Raji (cell line): Measurements from ENCODE around the gene CS.

Experiments
- POLR2A ChIP-seq: IDR thresholded peaks from 2 replicates; pipeline ENCODE4 v1.6.1; 2011; ENCODE audit warnings: low read depth, low read length, control low read depth; ENCODE audit not compliant: insufficient read depth

The CS gene

DNA sequence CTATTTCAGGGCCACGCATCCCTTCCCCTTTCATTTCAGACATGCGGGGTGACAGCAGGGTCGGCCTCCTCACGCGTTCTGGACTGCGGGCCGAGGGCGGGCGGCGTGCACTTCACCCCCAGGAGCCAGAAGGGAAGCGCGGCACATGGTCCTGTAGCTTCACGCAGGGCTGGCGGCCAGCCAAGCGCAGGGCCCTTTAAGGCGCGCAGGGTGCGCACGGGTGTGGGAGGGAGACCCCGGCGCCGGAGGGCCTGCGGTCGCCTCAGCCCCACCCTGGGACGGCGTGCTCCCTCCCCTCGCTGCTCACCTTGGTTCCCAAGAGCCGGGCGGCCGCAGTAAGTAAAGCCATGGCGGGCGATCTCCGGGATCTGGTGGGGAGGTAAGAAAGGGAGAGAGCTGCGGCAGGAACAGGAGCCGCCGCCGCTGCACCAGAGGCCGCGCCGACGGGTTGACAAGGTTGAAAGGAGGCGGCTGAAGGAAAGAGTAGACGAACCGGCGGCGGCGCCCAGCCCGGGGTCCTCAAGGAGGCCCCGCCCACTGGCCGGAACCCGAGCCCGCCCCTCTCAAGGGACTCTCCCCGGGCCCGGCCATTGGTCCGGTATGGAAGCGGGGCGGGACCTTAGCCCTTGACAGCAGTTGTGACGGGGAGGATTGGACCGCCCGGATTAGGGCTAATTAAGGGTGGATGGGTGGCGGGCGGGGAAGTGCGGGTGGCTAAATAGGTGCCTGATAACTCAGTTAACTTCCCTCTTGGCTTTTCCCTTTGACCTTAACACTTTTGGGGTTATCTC is at the start of gene CS:
Gene CS, minus strand, starts transcription at position 478 of the 791 bp plus-strand sequence. Its CDS starts 129 bp downstream, at position 349.
- TF ChIP-seq POLR2A, result peak; percentile 66

DNA sequence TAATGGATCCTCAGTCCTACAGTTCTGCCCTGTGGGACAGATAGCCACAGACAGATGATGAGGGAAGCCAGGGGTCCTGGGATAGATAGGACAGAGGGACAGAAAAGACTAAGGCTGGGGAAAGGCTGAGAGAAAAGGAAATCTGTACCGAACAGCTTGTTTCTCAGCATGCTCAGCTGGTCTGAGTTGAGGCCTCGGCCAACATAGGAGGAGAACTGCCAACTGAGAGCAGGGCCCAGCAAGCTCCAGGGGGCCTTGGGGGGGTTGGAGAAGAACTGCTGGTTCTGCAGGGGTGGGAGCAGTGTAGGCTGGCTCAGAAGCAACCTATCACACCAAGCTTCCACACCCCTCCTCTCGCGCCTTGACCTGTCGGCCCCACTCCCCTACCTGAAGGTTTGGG is 48.6 kb upstream of the CS start:
- TF ChIP-seq POLR2A, result no peak

DNA sequence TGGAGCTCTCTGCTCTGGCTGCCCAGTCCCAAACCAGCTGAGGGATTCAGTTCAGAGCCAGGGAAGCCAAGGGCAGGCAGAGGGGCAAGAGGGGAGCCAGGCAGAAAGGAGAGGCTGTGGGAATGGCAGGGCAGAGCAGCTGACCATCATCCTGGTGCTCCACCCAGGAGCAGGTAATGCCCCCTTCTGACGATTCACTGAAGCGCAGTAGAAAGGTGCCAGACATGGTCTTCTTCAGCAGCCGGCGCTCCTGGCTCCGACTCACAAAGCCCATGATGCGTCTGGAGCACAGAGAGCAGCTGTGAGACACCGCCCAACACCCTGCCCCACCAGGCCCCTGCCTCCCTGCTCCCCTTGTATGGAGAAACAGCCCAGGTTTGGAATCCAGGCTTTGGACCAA is 46.5 kb upstream of the CS start:
- no peak for TF ChIP-seq POLR2A

DNA sequence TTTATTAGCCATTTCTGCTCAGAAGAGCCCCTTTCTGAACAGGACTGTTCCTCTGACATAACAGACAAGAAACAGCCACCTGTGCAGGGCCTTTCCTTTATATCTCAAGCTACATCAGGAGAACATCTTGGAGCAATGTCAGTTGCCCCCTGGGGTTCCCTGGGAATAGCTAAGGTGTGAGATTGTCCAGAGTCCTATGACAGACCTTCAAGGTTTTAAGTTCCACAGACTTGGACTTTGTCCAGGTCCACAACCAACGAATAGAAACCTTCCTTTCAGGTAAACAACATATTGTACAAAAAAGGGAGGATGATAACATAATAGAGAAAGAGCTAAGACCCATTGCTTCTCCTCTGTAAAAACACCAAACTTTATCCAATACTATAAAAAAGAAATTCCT is 41.5 kb upstream of the CS start:
- no peak for TF ChIP-seq POLR2A

DNA sequence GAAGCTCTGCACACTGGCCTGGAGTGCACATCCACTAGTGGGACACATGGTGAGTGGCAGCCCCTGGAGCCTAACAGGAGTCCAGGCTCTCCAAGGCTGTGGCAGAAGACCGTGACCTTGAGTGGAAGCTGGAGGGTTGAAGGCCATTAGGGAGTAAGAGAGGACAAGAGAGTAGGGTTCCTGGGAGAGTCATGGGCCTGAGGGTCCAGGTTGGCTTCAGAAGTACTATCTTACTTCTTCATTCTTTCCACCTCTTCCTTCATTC is 39.0 kb upstream of the CS start:
- no peak for TF ChIP-seq POLR2A

GRCh38 chr12:56338308-56339157 is 38.4 kb upstream of the CS start, which contains the start of gene IL23A:
IL23A (plus strand) TSS chr12:56338884; CDS start chr12:56339045, 161 bp downstream.
- TF ChIP-seq POLR2A, result no peak

DNA sequence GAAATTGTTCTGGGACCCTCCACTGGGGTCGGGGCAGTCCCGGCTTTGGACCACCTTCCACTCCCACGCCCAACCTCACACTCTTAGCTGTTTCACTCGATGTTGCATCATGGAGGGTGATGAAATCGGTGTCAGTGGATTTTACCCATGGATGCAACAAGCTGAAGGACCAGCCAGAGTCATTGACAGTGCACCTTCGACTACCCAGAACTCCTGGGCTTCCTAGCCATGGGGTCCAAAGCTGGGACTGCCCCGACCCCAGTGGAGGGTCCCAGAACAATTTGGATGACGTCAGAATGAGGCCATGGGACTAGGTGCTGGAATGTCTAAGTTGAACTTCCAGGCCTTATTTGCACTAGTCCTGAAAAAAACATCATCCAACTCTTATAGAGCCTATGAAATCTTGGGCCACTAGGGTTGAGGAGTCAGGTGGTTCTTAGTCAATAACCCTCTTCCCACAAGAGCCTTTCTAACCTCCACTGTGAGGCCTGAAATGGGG is 37.7 kb upstream of the CS start:
- TF ChIP-seq POLR2A, result no peak

GRCh38 chr12:56336361-56337167 is 36.4 kb upstream of the CS start:
- TF ChIP-seq POLR2A, result peak; percentile 43; the same call in 1 of the 2 replicates

- no peak; the same call in 1 of the 2 replicates for TF ChIP-seq POLR2A
Observed at GRCh38 chr12:56334490-56334793, 34.3 kb upstream of the CS start.

GRCh38 chr12:56333679-56334489 is 33.8 kb upstream of the CS start, which contains the start of gene PAN2:
PAN2 (minus strand) TSS chr12:56334000; CDS start chr12:56333094, 906 bp downstream.
- peak; percentile 62 for TF ChIP-seq POLR2A

DNA sequence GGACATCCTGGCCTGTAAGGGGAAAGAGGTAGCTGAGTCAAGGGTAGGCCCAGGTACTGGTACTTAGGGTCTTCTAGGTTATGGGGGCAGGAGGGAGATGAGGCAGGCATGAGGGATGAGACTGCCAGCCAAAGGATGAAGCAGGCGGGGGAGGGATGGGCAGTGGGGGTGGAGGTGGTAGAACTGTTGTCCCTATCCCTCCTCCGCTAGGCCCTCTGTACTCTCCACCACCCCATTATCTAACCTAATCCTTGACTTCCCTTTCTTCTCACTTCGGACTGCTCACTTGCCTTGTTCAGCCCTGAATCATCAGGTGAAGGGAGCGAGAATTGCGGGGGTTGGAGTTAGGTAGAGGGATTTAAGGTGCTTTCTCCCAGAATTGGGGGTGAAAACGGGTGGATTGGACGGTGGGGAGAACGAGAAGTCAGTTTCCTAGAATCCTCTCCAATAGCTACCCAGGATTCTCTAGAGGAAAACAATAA is 33.1 kb upstream of the CS start:
- no peak for TF ChIP-seq POLR2A

DNA sequence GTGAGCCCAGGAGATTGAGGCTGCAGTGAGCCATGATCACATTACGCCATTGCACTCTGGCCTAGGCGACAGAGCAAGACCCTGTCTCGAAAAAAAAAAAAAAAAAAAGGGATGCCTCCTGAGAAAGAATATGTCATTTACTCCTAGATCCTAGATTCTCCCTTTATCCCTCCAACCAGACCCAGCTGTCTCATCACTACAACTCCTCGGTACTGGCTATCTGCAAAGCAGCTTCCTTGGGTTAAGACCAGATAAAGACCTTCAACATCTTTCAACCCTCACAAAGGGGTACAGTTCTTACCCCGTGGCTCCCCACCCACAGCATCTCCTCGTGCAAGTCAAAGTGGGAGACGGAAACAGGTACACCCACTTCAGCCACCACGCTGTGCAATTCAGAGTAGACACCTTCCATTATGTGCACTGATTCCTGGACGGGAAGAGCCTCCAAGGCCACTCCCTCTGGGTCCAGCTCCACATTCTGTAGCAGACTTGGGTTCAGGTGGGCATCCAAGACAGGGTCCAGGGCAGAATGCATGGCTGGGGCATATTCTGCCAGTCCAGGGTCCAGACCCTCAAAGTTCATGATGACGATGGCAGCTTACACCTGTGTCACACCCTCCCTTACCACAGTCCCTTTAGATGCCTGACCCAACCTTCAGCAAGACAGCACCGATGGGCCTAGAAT is 32.5 kb upstream of the CS start:
- no peak for TF ChIP-seq POLR2A

GRCh38 chr12:56330936-56331490 is 30.9 kb upstream of the CS start:
- no peak for TF ChIP-seq POLR2A

- no peak for TF ChIP-seq POLR2A
Observed at GRCh38 chr12:56326533-56326932, 26.4 kb upstream of the CS start.

GRCh38 chr12:56326126-56326525 is 26.0 kb upstream of the CS start:
- TF ChIP-seq POLR2A, result no peak
